IPS DF 19.7 (cell line): ENCODE results near the gene APOA1.

ENCODE experiments used
- DNase-seq: peaks from one replicate; pipeline ENCODE4 v3.0.0-alpha.2; 2013; ENCODE audit warnings: low read depth, low spot score

The APOA1 gene

GRCh38 chr11:116833816-116834534, 3.4 kb downstream of the APOA1 start:
- no peak for DNase-seq

DNA sequence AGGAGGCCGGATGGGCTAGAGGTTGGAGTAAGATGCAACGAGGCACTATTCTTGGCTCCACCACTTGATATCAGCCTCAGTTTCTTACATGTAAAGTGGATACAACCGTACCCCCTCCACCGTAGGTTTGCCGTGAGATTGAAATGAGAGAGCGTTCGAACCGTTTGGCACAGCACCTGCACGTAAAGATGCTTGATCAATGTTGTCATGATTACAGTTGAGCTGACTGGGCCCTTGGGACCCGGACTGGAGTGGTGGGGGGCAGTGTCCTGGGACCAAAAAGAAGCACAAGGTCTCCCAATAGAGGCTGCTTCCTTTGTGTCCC, 4.0 kb downstream of the APOA1 start:
- DNase-seq, result no peak

DNA sequence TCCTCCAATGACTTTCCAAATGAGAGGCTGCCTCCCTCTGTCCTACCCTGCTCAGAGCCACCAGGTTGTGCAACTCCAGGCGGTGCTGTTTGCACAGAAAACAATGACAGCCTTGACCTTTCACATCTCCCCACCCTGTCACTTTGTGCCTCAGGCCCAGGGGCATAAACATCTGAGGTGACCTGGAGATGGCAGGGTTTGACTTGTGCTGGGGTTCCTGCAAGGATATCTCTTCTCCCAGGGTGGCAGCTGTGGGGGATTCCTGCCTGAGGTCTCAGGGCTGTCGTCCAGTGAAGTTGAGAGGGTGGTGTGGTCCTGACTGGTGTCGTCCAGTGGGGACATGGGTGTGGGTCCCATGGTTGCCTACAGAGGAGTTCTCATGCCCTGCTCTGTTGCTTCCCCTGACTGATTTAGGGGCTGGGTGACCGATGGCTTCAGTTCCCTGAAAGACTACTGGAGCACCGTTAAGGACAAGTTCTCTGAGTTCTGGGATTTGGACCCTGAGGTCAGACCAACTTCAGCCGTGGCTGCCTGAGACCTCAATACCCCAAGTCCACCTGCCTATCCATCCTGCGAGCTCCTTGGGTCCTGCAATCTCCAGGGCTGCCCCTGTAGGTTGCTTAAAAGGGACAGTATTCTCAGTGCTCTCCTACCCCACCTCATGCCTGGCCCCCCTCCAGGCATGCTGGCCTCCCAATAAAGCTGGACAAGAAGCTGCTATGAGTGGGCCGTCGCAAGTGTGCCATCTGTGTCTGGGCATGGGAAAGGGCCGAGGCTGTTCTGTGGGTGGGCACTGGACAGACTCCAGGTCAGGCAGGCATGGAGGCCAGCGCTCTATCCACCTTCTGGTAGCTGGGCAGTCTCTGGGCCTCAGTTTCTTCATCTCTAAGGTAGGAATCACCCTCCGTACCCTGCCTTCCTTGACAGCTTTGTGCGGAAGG, 4.8 kb downstream of the APOA1 start:
- DNase-seq, result no peak

- DNase-seq, result no peak
These were observed 5.6 kb downstream of the APOA1 start for GRCh38 chr11:116831790-116832349.

GRCh38 chr11:116830184-116830912, 7.1 kb downstream of the APOA1 start:
- DNase-seq, result no peak

DNA sequence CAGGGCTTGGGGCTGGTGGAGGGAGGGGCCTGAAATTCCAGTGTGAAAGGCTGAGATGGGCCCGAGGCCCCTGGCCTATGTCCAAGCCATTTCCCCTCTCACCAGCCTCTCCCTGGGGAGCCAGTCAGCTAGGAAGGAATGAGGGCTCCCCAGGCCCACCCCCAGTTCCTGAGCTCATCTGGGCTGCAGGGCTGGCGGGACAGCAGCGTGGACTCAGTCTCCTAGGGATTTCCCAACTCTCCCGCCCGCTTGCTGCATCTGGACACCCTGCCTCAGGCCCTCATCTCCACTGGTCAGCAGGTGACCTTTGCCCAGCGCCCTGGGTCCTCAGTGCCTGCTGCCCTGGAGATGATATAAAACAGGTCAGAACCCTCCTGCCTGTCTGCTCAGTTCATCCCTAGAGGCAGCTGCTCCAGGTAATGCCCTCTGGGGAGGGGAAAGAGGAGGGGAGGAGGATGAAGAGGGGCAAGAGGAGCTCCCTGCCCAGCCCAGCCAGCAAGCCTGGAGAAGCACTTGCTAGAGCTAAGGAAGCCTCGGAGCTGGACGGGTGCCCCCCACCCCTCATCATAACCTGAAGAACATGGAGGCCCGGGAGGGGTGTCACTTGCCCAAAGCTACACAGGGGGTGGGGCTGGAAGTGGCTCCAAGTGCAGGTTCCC, 7.8 kb downstream of the APOA1 start, which contains the start of gene APOC3:
TSS of gene APOC3 (plus strand) at position 383 of the 659 bp plus-strand sequence. CDS start 676 bp downstream, outside the sequence.
- DNase-seq, result no peak

GRCh38 chr11:116828632-116829524, 8.5 kb downstream of the APOA1 start:
- DNase-seq, result no peak

DNA sequence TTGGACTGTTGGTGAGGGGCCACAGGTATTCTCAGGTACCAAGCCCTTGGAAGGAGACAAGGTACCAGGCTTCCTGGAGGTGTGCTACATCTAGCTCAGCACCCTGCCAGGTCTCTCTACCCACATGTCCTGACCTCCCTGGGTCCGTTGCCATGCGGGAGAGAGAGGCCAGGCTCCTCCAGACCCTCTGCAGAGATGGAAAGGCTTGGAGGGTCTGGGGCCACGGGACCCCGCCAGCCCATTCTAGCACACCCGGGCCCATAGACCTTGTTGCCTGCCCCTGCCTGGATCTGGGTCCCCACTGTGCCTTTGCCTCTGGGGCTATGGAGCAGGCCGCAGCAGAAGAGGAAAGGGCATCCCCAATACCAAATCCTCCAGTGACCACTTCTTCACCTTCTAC, 10.0 kb downstream of the APOA1 start:
- no peak for DNase-seq

- DNase-seq, result no peak
These were observed 10.5 kb downstream of the APOA1 start for GRCh38 chr11:116826751-116827431.

GRCh38 chr11:116825854-116826750, 11.3 kb downstream of the APOA1 start:
- DNase-seq, result no peak

DNA sequence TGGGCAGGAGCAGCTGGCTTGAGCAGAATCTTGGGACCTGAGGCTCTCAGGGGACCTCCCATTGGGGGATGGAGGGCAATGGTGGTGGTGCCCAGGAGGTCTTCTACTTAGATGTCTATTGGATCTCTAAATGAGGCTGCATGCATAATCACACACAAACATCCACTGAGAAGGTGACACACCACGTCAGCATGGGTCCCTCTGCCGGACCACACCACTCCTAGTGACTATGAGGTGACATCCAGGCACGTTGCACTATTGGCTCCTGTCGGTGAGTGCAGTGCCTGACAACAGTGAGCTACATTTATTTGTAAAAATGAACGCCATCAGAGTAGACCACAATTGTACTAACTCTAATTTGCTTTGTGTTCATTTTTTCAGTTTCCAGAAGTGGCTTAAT, 12.0 kb downstream of the APOA1 start:
- no peak for DNase-seq

DNA sequence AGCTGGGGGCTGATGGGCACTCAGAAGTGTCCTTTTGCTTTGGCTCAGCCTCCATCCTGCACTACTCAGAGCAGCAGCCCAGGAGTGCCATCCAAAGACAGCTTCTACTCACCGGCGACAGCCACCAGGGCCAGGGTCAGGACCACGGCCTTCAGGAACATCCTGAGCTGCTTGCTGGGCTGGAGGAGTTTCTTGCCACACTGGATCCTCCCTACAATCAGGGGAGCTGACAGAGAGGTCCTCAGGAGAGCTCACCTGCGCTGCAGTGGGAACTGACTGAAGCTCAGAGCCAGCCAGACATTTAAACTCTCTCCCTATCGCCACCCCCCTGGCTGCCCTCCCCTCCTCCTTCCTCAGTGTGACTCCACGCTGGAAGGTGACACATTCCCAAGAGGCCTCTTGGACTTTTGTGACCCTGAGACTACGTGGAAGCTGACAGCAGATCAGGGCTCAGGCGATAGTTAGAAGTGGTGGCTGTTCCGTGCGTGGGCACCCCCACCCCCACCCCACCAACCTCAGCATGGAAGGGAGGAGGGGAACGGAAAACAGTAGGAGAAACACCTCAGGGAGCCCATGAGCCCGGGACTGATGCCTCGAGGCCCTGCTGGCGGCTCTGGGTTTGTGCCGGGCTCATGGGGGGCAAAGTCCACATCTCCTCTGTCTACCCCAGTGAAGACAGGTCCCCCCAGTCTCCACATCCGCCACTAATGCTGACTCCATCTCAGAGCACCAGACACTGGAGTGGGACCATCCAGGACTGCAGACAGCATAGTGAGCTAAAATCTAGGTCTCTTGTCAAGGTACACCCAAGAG, 14.2 kb downstream of the APOA1 start, which contains the start of gene APOA4:
TSS of gene APOA4 (minus strand) at position 274 of the 813 bp plus-strand sequence. CDS start at position 161, 113 bp downstream.
- no peak for DNase-seq

GRCh38 chr11:116822575-116822974, 14.8 kb downstream of the APOA1 start:
- DNase-seq, result no peak

- DNase-seq, result no peak
These were observed 16.1 kb downstream of the APOA1 start for GRCh38 chr11:116821050-116821918.

GRCh38 chr11:116819049-116819448, 18.4 kb downstream of the APOA1 start:
- DNase-seq, result no peak

DNA sequence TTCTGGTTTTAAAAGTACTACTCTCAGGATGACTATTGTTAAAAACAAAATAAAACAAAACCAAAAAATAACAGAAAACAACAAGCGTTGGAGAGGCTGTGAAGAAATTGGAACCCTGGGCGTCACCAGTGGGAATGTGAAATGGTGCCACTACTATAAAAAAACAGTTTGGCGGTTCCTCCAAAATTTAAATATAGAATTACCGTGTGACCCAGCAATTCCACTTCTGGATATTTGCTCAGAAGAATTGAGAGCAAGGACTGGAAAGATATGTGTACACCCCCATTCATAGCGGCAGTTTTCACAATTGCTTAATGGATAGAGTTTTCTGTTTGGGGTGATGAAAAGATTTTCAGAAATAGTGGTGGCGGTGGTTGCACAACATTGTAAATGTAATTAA, 22.9 kb downstream of the APOA1 start:
- DNase-seq, result no peak
